GM23248 (cell line): ENCODE measurements around the gene ARHGEF28.

ENCODE experiments used
- EZH2 ChIP-seq: fragments of 200-600 bp; sonication (generic); IDR thresholded peaks from 2 replicates; pipeline ENCODE4 v1.6.1; 2018; ENCODE audit warnings: antibody characterized with exemption, mild to moderate bottlenecking; ENCODE audit not compliant: insufficient read depth, poor library complexity, severe bottlenecking
- EZH2phosphoT487 ChIP-seq: fragments of 200-600 bp; sonication (generic); IDR thresholded peaks from 2 replicates; pipeline ENCODE4 v1.6.1; 2018; ENCODE audit warnings: antibody characterized with exemption, moderate library complexity, mild to moderate bottlenecking, low read depth; ENCODE audit not compliant: insufficient read depth

GRCh38 chr5:73942783-73943182 is 316.8 kb downstream of the ARHGEF28 start:
- no peak for TF ChIP-seq EZH2phosphoT487
- TF ChIP-seq EZH2: no peak
